ENCODE data around the gene IAH1.

Gene IAH1

DNA sequence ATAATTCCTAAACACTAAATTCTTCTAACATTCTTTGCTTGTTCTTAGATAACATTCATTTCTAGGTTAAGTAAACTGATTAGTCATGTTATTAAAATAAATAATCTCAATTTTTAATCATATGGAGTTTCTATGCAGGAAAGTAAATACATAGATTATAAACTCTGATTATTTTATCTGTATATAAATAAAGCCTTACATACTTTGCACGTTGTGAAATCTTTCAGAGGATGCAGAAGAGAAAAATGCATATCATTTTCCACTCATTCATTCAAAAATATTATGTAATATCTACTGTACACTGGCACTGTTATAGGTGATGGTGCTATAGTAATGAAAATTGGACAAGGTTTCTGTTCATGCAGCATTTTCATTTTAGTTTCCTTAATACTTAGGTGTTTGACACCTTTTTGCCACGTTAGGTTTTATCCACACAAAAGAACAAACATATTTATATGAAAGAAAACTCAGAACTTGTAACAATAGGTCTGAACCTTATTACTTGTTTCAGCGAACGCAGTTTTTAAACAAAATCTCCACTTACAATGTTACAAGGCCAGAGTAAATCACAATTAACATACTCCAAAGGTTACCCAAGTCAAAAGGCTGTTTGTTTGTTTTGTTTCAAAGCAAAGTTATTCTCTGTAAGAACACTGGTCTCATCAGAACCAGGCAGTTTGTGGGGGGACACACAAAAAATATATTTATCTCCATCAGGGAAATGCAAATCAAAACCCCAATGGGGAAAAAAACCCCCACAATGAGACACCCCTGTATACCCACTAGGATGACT is 53.8 kb downstream of the IAH1 start:
- DNase-seq (ENCODE audit: low read depth): no peak

DNA sequence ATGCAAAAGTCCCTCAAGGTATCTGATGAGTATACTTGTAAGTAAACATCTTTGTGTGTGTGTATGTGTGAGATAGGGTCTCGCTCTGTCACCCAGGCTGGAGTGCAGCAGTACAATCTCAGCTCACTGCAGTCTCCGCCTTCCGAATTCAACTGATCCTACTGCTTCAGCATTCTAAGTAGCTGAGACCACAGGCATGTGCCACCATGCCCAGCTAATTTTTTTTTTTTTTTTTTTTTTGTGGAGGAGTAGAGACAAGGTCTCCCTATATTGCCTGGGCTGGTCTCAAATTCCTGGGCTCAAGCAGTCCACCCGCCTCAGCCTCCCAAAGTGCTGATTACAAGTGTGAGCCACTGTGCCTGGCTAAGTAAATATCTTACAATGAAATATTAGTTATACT is 58.1 kb downstream of the IAH1 start:
- DNase-seq (ENCODE audit: low read depth): no peak

GRCh38 chr2:9533663-9534062 is 59.3 kb downstream of the IAH1 start:
- no peak for DNase-seq (ENCODE audit: low read depth)

- no peak for DNase-seq (ENCODE audit: low read depth)
Observed at GRCh38 chr2:9535177-9535576, 60.8 kb downstream of the IAH1 start.

DNA sequence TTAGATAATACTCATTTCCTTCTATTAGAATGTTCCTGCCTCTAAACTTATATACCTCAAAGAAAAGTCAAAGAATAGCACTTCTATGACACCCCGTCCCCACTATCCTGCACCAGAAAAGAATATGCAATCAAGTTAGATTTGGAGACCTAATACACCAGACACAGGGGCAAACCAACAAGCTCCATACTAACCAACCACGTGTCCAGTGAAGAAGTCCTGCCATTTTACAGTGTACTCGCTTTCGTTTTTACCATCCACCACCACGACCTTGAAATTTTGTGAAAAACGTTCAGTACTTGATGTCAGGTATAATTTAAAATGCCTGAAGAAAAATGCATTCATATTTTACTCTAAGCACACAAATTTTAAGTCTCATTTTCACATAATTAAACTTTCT is 62.2 kb downstream of the IAH1 start:
- DNase-seq (ENCODE audit: low read depth): no peak

DNA sequence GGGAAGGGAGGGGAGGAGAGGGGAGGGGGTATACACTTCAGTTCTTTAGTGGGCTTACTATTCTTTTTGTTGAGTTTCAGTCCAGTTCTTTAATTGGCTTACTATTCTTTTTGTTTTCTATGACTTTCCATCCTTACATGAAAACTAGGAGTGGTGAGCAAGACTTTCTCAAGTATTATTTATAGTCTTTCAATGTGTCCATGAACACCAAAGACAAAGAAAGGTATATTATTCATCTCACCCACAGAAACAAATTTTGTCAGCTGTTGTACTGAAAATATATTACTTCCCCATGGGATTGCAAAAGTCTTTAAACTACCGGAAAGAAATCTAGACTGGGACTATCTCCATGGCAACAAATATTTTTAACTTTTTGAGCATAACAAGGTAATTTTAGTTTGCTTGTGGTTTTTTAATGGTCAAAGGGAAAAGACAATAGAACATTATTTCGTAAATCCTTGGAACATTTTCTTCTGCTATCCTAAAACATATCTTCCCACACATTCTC is 63.7 kb downstream of the IAH1 start:
- DNase-seq (ENCODE audit: low read depth): no peak

Data from stimulated activated CD8-positive, alpha-beta memory T cell treated with anti-CD3 and anti-CD28 coated beads, Interleukin-15, amount 100 ng/mL, for 1 hour (primary cell).